Gastroesophageal sphincter (tissue), 3 donors: ENCODE measurements around the gene SCLY.

ENCODE experiments used
- EP300 ChIP-seq: sonication (generic); formaldehyde crosslinking; IDR thresholded peaks from one replicate; pipeline ENCODE4 v1.6.1; 2017; ENCODE audit warnings: antibody characterized with exemption, mild to moderate bottlenecking
- TF ChIP-seq, protein P1 (sequence below), 4 experiments: fragments of 200-600 bp in 2 of 4; fragments of 450-650 bp in 2 of 4; sonication (generic) in 1 of 4; IDR thresholded peaks; one replicate each; pipeline ENCODE4 v1.5.1; 2017 to 2019; ENCODE audit warnings: antibody characterized with exemption in 4 of 4, mild to moderate bottlenecking in 2 of 4, moderate library complexity in 2 of 4

DNA sequence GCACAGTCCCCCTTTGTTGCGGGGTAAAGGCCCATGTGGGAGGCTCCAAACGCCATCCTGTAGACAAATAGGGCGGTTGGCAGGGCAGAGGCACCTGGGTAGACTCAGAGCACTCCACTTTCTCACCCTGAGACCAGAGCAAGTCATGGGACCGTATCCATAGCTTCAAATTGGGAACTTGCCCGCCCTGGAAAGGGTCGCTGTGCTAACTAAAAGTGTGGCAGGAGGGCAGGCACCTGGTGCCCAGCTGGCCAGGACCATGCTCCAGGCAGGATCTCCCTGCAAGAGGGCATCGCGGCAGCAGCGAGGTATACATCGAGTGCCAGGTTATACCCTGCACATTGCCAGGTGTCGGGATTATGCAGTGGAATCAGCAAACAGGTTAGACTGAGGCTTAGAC, 20.8 kb upstream of the SCLY start:
- TF ChIP-seq, protein P1, sequence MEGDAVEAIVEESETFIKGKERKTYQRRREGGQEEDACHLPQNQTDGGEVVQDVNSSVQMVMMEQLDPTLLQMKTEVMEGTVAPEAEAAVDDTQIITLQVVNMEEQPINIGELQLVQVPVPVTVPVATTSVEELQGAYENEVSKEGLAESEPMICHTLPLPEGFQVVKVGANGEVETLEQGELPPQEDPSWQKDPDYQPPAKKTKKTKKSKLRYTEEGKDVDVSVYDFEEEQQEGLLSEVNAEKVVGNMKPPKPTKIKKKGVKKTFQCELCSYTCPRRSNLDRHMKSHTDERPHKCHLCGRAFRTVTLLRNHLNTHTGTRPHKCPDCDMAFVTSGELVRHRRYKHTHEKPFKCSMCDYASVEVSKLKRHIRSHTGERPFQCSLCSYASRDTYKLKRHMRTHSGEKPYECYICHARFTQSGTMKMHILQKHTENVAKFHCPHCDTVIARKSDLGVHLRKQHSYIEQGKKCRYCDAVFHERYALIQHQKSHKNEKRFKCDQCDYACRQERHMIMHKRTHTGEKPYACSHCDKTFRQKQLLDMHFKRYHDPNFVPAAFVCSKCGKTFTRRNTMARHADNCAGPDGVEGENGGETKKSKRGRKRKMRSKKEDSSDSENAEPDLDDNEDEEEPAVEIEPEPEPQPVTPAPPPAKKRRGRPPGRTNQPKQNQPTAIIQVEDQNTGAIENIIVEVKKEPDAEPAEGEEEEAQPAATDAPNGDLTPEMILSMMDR (IDR thresholded peaks at IDR 0.05) = no peak
- TF ChIP-seq EP300 = no peak
